Stomach (tissue), 4 donors: ENCODE results near the gene NDUFS5.

Experiments
- EP300 ChIP-seq: sonication (generic); formaldehyde crosslinking; IDR thresholded peaks from one replicate; pipeline ENCODE4 v1.6.1; 2017; ENCODE audit warnings: antibody characterized with exemption
- POLR2A ChIP-seq, 4 donors: fragments of 450-650 bp; IDR thresholded peaks; one replicate each; pipeline ENCODE4 v1.6.1; 2016; ENCODE audit warnings: antibody characterized with exemption in 4 of 4, control low read depth in 2 of 4, mild to moderate bottlenecking in 1 of 4, moderate library complexity in 1 of 4
- POLR2AphosphoS5 ChIP-seq, 3 donors: sonication (generic); formaldehyde crosslinking; IDR thresholded peaks; one replicate each; pipeline ENCODE4 v1.6.1; 2016; ENCODE audit warnings: antibody characterized with exemption in 3 of 3
- TF ChIP-seq, protein P1 (sequence below), 7 experiments: fragments of 450-650 bp in 4 of 7; fragments of 200-600 bp in 3 of 7; sonication (generic) in 3 of 7; IDR thresholded peaks; one replicate each; pipeline ENCODE4 v1.5.1; 2016 to 2019; ENCODE audit warnings: antibody characterized with exemption in 7 of 7, control low read depth in 2 of 7, mild to moderate bottlenecking in 1 of 7

DNA sequence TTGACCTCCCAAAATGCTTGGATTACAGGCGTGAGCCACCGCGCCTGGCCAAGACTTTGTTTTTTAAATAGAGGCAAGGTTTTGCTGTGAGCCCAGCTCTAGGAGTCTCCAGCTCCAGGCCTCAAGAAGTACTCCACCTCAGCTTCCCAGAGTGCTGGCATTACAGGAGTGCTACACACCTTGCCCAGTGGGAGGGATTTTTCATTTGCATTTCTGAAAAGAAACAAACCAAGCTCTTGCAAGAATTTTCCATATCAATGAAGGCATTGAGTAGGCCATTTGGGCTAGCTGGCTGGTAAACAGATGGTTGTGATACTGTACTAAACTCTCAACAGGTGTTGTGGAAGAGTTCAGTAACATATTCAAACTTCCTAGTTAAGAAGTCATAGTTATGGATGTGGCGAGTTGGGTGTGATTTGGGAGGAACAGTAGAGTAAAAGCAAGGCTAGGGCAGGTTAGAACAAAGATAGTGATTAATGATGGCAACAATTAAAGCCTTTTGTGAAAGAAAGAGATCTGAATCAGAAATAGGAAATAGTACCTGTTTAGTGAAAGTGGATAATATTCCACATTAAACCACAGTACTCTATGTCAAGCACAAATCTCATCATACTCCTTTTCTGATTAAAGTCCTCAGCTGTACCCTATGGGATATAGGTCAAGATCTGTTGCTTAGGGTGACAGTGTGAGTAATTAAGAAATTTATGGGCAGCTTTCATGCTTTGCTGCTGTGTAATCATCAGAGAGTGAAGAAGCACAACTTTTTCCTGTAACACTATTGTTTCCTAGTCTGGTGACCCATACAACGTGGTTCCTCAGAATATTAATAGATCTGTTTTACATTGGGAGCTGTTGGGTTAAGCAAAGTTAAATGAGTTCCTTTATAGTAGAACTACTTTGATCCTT lies 24.4 kb upstream of the NDUFS5 start:
- TF ChIP-seq POLR2A (IDR thresholded peaks at IDR 0.05) (no peak), POLR2AphosphoS5 (IDR thresholded peaks at IDR 0.05) (no peak), EP300 (no peak)
- TF ChIP-seq, protein P1, sequence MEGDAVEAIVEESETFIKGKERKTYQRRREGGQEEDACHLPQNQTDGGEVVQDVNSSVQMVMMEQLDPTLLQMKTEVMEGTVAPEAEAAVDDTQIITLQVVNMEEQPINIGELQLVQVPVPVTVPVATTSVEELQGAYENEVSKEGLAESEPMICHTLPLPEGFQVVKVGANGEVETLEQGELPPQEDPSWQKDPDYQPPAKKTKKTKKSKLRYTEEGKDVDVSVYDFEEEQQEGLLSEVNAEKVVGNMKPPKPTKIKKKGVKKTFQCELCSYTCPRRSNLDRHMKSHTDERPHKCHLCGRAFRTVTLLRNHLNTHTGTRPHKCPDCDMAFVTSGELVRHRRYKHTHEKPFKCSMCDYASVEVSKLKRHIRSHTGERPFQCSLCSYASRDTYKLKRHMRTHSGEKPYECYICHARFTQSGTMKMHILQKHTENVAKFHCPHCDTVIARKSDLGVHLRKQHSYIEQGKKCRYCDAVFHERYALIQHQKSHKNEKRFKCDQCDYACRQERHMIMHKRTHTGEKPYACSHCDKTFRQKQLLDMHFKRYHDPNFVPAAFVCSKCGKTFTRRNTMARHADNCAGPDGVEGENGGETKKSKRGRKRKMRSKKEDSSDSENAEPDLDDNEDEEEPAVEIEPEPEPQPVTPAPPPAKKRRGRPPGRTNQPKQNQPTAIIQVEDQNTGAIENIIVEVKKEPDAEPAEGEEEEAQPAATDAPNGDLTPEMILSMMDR (IDR thresholded peaks at IDR 0.05): no peak
